Measurements from ENCODE around the gene RILP.

The RILP gene

GRCh38 chr17:1628856-1629503 lies 20.7 kb downstream of the RILP start:
- peak; percentile 85 for DNase-seq

DNA sequence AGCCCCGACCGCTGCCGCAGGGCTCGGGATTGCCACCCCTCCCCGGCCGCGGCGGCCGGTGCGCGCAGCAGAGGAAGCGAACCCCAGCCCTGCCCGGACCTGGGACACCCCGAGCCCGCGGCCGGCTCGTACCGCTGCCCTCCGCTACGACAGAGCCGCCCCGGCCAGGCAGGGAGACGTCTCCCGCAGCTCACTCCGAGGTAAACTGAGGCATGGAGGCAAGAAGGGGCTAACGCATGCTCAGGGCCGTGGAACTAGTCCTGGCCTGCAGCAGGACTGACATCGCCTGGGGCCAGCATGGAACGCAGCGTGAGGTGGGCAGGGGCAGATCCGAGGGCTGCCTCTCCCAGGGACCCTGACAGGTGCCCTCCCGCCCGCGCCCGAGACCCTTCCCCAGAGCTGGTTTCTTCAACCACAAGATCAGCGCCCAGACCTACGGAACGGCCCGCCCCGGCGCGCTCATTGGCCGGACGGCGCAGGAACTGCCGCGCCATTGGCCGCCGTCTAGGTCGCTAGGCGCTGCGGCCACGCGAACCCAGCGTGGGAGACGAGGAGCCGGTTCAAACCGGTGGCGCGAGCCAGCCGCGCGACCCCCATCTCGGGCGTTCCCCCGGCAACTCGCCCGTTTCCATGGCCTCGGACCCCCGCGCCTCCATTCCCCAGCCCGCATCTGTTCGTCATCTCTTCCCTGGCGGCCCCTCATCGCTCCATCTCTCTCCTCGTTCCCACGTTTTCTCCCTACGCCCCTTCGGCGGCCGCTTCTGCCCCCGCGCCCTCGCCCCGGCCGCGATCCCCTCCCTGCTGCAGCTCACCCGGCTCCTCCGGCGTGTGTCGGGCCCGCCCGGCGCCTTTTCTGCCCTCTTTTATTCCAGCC lies 21.4 kb downstream of the RILP start, which contains the start of gene SLC43A2:
SLC43A2 (minus strand) TSS at position 853 of the 874 bp plus-strand sequence. CDS start 960 bp downstream, outside the sequence.
- DNase-seq = peak; percentile 77

DNA sequence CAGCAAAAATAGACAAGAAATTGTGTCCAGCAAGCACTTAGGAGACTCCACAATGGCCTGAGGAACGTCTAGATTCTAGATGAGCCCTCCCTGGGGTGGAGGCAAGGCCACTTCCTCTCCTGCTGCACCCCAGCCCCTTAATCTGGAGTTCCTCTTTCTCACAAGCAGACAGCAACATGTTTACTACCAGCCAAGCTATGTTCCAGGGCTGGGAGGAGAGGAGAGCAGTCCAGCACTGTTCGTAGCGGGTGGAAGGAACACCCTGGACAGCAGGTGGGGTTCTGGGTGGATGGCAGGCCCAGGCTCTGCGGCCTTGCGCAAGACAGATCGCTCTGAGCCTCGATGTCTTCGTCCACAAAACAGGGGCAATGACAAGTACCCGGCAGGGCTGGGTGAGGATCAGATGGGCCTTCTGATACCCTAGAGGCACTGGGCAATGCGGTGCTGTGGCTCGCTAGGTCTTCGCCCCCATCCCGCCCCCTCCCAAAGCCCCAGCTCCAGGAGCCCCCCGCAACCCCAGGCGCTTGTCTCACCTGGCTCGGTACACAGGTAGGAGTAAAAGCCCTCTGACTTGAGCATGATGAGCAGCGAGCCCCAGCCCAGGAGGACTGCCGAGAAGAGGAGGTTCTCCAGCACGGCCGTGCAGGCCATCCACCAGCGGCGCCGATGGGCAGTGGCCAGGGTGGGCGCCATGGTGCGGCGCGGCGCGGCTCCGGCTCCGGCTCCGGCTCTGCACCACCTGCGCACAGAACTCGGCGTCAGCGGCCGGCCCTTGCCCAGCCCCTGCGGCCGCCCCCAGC lies 22.3 kb downstream of the RILP start:
- no peak for DNase-seq

- DNase-seq = no peak
These were observed 23.3 kb downstream of the RILP start for GRCh38 chr17:1626333-1626732.

DNA sequence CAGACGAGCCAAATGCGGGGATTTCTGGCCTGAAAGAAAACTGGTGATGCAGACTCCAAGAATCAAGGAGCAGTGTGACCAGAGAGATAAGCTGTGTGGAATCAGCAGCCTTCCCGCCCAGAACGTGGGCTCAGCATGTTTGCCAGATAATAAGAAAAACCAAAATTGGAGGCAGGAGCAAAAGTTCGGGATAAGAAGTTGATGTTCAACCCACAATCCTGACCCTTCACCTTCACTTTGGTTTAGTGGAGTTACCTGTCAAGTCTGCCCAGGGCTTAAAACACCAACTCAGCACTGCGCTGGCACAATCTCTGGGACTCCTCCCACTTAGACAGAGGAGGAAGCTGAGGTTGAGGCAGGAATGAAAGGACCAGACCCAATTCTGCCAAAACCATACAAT lies 24.1 kb downstream of the RILP start:
- DNase-seq = no peak

- no peak for DNase-seq
These were observed 24.6 kb downstream of the RILP start for GRCh38 chr17:1625053-1625452.

GRCh38 chr17:1624650-1625049 lies 25.0 kb downstream of the RILP start:
- no peak for DNase-seq

DNA sequence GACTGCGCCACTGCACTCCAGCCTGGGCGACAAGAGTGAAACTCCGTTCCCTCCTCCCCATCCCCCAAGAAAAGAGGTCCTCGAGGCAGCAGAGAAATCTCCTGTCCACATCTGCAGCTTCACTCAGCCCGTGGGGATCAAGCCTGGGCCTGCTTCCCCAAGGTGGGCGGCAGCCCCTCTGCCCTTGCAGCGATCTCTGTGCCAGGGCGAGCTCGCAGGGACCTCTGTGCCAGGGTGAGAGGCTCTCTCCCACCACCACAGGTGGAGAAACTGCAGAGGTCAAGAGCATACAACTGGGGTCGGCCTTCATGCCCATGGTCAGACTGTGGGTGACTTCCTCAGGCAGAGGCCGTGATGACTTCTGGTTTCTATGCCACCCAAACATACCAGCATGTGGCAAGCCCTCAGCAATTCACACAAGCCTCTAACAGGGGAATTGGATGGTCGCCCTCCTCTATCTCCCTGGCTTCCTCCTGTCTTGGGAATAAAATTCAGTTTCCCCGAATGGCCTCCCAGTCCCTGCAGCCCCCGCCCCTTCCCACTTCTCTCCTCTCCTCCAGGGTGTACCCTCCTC lies 26.5 kb downstream of the RILP start:
- DNase-seq = no peak

- no peak for DNase-seq
These were observed 28.3 kb downstream of the RILP start for GRCh38 chr17:1621273-1621954.

DNA sequence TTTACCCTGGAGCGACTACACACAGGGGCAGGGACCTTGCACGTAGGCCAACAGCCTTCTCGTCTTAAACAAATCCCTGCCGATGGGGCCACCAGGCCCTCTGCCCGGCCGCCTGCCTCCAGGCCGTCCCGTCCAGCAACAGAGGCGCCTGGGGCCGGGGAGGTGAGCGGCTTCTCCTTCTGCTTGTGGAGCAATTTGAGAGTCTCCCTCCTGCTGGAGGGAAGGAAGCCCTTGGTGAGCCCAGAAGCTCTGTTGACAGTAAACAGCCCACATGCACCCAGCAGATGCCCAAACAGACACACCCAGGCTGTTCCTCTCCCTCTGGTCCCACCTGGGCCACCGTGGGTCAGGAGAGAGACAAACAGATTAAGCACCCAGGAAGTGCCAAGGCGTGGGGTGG lies 29.2 kb downstream of the RILP start:
- no peak for DNase-seq

- DNase-seq = no peak
These were observed 32.0 kb downstream of the RILP start for GRCh38 chr17:1617620-1618174.

- DNase-seq = no peak
These were observed 33.6 kb downstream of the RILP start for GRCh38 chr17:1616101-1616500.

- no peak for DNase-seq
These were observed 37.3 kb downstream of the RILP start for GRCh38 chr17:1612400-1612799.

GRCh38 chr17:1611715-1612114 lies 38.0 kb downstream of the RILP start:
- no peak for DNase-seq

DNA sequence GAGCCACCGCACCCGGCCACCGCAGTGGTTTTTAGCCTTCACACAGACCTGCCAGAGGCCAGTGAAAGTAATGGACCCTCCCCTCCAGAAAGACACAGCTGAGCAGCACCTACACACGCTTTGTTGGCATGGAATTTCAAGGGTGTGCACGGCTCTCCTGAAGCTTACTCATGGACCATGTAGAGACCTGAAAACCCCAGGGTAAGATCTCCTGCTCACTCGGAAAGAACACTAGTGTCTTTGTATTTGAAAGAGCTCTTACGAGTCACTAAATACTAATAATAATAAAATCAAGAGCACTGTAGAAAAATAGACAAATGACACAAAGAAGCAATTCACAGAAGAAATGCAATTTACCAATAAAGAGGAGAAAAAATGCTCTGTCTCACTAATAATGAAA lies 41.0 kb downstream of the RILP start:
- DNase-seq = no peak

DNA sequence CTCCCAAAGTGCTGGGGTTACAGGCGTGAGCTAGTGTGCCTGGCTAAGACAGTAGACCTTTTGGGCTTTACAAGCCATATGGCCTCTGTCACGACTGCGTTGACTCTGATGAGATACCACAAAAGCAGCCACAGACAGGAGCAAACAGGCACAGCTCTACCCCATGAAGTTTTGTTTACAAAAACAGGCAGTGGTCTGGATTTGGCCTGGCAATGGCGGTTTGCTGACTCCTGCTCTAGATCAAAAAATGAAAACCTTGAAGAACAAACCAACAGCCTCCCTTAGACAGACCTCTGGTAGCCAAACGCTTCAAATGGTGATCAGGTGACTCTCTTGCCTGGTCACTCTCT lies 41.7 kb downstream of the RILP start:
- no peak for DNase-seq

GRCh38 chr17:1606352-1606985 lies 43.2 kb downstream of the RILP start:
- no peak for DNase-seq

DNA sequence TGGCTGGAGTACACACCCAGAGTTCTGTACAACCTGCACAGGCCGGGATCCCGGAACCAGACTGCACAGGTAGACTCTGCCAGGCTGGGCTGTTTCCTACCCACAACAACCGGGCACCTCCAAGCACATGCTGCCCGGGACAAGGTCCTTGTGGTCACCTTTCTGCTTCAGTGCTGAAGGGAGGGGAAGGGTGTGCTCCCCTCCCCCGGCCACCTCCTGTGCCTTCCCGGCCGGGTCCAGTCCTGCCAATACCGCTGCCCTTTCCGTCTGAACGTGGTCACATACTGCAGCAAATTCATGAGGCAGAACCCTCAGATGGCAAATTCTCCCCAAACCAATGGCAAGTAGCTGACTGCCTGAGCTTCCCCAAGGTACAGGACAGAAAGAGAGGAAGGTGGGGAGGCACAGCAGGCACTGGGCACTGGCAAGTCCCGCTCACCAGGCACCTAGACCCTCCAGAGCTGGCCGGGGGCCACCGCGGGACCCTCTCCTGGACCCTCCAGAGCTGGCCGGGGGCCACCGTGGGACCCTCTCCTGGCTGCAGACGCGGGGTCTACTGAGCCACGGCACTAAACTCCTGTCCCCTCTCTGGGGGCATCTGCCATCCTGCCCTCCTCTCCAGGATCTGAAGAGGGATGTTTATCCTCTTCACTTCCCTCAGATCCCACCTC lies 43.9 kb downstream of the RILP start:
- DNase-seq = no peak

DNA sequence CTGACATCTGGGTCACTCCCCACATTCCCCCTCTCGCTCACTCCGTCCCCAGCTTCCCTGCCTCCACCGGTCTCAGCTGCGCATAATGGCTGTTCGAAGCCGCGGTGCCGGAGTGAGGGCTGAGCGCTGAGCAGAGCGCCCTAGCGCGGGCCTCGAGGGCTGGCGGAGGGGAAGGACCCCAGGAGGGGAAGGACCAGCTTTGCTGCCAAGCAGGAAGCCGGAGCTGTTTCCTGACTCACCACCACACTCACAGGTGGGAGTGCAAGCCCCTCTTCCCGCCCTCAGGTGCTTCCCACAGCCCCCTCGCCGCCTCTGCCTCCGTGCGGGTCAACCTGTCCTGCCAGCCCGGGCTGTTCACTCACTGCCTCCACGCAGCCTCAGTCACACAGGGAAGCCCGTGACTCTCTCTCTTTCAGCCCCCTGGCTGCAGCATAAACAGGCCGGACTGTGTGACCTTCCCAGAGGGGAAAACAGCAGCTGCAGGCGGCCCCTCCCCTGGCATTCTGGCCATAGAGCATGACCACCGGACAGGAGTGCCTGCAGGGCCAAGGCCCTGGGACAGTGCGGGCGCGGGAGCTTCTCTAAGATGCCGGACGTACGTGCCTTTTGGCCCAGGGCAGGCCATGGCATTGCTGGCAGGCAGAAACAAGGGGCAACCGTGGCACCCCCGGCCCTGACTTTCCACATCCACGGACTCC lies 44.7 kb downstream of the RILP start:
- DNase-seq = no peak

- no peak for DNase-seq
These were observed 48.1 kb downstream of the RILP start for GRCh38 chr17:1601571-1601970.
